GM12878 (cell line): ENCODE measurements around the gene ATG5.

Source experiments
- CEBPB ChIP-seq, 2 experiments: fragments of 150-350 bp in 1 of 2; IDR thresholded peaks; 2 replicates each; pipeline ENCODE4 v1.6.1; 2012 to 2014; ENCODE audit warnings: low read depth in 2 of 2, low read length in 2 of 2, borderline replicate concordance in 1 of 2, inconsistent platforms in 1 of 2
- EZH2 ChIP-seq: IDR thresholded peaks from 2 replicates; pipeline ENCODE4 v1.6.1; 2012; ENCODE audit warnings: low read depth, mild to moderate bottlenecking, control low read depth, inconsistent platforms, low read length, borderline replicate concordance; ENCODE audit not compliant: control insufficient read depth
- FOS ChIP-seq: IDR thresholded peaks from 3 replicates; pipeline ENCODE4 v1.6.1; 2011; ENCODE audit warnings: borderline replicate concordance; ENCODE audit not compliant: insufficient read length; ENCODE audit errors: extremely low read depth
- GABPA ChIP-seq: IDR thresholded peaks from 2 replicates; pipeline ENCODE4 v1.6.1; 2014; ENCODE audit warnings: antibody characterized with exemption, low read depth, mild to moderate bottlenecking, inconsistent platforms
- KAT2A ChIP-seq: conservative IDR thresholded peaks from 2 replicates; pipeline ENCODE4 v1.6.1; 2011; ENCODE audit warnings: low read depth, low read length; ENCODE audit not compliant: control insufficient read depth
- USF1 ChIP-seq: IDR thresholded peaks from 2 replicates; pipeline ENCODE4 v1.6.1; 2011; ENCODE audit warnings: borderline replicate concordance, low read depth, mild to moderate bottlenecking, moderate library complexity, mixed read lengths, low read length; ENCODE audit not compliant: insufficient read depth; ENCODE audit errors: extremely low read length
- YY1 ChIP-seq: IDR thresholded peaks from 2 replicates; pipeline ENCODE4 v1.6.1; 2011; ENCODE audit warnings: low read depth, mild to moderate bottlenecking, low read length
- TF ChIP-seq, protein P1 (sequence below): fragments of 450-650 bp; IDR thresholded peaks from 2 replicates; pipeline ENCODE4 v1.6.1; 2018; ENCODE audit warnings: borderline replicate concordance, mild to moderate bottlenecking; ENCODE audit not compliant: partially characterized antibody
- TF ChIP-seq, protein P2 (sequence below), 3 experiments: IDR thresholded peaks in 2 of 3; conservative IDR thresholded peaks in 1 of 3; 2 replicates each; pipeline ENCODE4 v1.5.1; 2011; ENCODE audit warnings: low read depth in 3 of 3, low read length in 3 of 3, mild to moderate bottlenecking in 3 of 3, control low read depth in 2 of 3, moderate library complexity in 2 of 3, inconsistent platforms in 1 of 3, mixed read lengths in 1 of 3; ENCODE audit not compliant: control insufficient read depth in 2 of 3, insufficient read depth in 1 of 3; ENCODE audit errors: extremely low read depth in 1 of 3

DNA sequence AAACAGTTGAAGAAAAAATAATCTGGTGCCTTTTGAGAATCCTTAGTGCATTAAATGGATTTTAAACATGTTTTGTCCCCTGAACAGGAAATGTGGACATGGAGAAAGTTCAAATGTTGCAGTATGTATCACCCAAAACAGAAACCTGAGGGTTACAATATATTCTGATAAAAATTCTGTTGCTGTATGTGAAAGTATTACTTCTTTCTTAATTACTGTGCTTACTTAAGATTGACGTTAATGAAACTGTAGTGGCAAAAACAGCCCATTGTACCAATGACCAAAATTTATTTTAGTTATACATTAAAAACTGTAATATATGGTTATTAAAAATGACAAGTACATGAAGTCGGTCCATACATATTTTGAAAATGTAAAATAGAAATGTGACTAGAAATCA is 138.8 kb downstream of the ATG5 start:
- TF ChIP-seq CEBPB (IDR thresholded peaks at IDR 0.05; ENCODE audit: borderline replicate concordance in 1 of 2, low read depth in 2 of 2, low read length in 2 of 2) (no peak), EZH2 (no peak), YY1 (no peak), USF1 (no peak), KAT2A (no peak), GABPA (no peak), FOS (no peak)
- TF ChIP-seq, protein P1, sequence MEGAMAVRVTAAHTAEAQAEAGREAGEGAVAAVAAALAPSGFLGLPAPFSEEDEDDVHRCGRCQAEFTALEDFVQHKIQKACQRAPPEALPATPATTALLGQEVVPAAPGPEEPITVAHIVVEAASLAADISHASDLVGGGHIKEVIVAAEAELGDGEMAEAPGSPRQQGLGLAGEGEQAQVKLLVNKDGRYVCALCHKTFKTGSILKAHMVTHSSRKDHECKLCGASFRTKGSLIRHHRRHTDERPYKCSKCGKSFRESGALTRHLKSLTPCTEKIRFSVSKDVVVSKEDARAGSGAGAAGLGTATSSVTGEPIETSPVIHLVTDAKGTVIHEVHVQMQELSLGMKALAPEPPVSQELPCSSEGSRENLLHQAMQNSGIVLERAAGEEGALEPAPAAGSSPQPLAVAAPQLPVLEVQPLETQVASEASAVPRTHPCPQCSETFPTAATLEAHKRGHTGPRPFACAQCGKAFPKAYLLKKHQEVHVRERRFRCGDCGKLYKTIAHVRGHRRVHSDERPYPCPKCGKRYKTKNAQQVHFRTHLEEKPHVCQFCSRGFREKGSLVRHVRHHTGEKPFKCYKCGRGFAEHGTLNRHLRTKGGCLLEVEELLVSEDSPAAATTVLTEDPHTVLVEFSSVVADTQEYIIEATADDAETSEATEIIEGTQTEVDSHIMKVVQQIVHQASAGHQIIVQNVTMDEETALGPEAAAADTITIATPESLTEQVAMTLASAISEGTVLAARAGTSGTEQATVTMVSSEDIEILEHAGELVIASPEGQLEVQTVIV: no peak
- TF ChIP-seq, protein P2, sequence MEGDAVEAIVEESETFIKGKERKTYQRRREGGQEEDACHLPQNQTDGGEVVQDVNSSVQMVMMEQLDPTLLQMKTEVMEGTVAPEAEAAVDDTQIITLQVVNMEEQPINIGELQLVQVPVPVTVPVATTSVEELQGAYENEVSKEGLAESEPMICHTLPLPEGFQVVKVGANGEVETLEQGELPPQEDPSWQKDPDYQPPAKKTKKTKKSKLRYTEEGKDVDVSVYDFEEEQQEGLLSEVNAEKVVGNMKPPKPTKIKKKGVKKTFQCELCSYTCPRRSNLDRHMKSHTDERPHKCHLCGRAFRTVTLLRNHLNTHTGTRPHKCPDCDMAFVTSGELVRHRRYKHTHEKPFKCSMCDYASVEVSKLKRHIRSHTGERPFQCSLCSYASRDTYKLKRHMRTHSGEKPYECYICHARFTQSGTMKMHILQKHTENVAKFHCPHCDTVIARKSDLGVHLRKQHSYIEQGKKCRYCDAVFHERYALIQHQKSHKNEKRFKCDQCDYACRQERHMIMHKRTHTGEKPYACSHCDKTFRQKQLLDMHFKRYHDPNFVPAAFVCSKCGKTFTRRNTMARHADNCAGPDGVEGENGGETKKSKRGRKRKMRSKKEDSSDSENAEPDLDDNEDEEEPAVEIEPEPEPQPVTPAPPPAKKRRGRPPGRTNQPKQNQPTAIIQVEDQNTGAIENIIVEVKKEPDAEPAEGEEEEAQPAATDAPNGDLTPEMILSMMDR (IDR thresholded peaks at IDR 0.05 in 2 of 3, conservative IDR thresholded peaks at IDR 0.05 in 1 of 3; ENCODE audit: control insufficient read depth in 2 of 3, extremely low read depth in 1 of 3, insufficient read depth in 1 of 3, low read depth in 3 of 3, low read length in 3 of 3): no peak
